Thoracic aorta (tissue), 2 donors: ENCODE data around the gene RTRAF. TPM values are rescaled to one million over a fixed set of nuclear protein-coding genes. Genes with fewer than 3 reads are reported as not detected.

Experiments
- ATAC-seq: fragments of 150-250 bp; one replicate; pipeline ENCODE4 v1.8.0; 2017; ENCODE audit warnings: low read depth; ENCODE audit not compliant: insufficient number of reproducible peaks, low FRiP score
- DNase-seq: peaks from one replicate; pipeline ENCODE4 v3.0.0-alpha.2; 2020; ENCODE audit warnings: low spot score
- H3K27ac ChIP-seq, 2 donors: fragments of 200-600 bp; sonication (generic); 1 replicate in 1 of 2; 2 replicates in 1 of 2; pipeline ENCODE4 v1.5.1; 2016; ENCODE audit warnings: mild to moderate bottlenecking in 2 of 2, moderate library complexity in 2 of 2
- H3K27me3 ChIP-seq: fragments of 200-600 bp; sonication (generic); replicated peaks from 2 replicates; pipeline ENCODE4 v1.6.0; 2016; ENCODE audit warnings: mild to moderate bottlenecking; ENCODE audit not compliant: insufficient read depth
- H3K36me3 ChIP-seq: fragments of 200-600 bp; sonication (generic); one replicate; pipeline ENCODE4 v1.5.1; 2016
- H3K4me1 ChIP-seq, 2 donors: fragments of 200-600 bp; sonication (generic); 1 replicate in 1 of 2; 2 replicates in 1 of 2; pipeline versions ENCODE4 v1.5.1 to v1.6.0; 2016; ENCODE audit warnings: low read depth in 2 of 2, mild to moderate bottlenecking in 1 of 2; ENCODE audit not compliant: control insufficient read depth in 1 of 2
- H3K4me3 ChIP-seq: fragments of 200-600 bp; sonication (generic); 2 replicates; pipeline ENCODE4 v1.5.1; 2016; ENCODE audit warnings: mild to moderate bottlenecking
- H3K9me3 ChIP-seq: fragments of 200-600 bp; sonication (generic); 2 replicates; pipeline ENCODE4 v1.5.1; 2016
- total RNA-seq, 2 donors: library from RNA; depleted of rRNA; stranded (reverse); fragments of >200 nt; gene quantifications; one replicate each; pipeline versions ENCODE4 v1.1.0 to v1.2.3, GENCODE V29; 2016
- TF ChIP-seq, protein P1 (sequence below): fragments of 200-600 bp; sonication (generic); IDR thresholded peaks from one replicate; pipeline ENCODE4 v1.5.1; 2019; ENCODE audit warnings: antibody characterized with exemption

Gene RTRAF
- total RNA-seq, 2 donors from 2014 or later = 36.9 to 44.8 TPM

GRCh38 chr14:52006361-52006760 is 17.0 kb downstream of the RTRAF start:
- TF ChIP-seq, protein P1, sequence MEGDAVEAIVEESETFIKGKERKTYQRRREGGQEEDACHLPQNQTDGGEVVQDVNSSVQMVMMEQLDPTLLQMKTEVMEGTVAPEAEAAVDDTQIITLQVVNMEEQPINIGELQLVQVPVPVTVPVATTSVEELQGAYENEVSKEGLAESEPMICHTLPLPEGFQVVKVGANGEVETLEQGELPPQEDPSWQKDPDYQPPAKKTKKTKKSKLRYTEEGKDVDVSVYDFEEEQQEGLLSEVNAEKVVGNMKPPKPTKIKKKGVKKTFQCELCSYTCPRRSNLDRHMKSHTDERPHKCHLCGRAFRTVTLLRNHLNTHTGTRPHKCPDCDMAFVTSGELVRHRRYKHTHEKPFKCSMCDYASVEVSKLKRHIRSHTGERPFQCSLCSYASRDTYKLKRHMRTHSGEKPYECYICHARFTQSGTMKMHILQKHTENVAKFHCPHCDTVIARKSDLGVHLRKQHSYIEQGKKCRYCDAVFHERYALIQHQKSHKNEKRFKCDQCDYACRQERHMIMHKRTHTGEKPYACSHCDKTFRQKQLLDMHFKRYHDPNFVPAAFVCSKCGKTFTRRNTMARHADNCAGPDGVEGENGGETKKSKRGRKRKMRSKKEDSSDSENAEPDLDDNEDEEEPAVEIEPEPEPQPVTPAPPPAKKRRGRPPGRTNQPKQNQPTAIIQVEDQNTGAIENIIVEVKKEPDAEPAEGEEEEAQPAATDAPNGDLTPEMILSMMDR = no peak
- no peak overlapping the region for H3K27ac ChIP-seq
- DNase-seq = no peak
- peaks cover 51% of the 10 kb centered on the region for H3K36me3 ChIP-seq
- no peak for ATAC-seq
- no peaks in the 10 kb centered on the region for H3K27me3 ChIP-seq
- no peaks in the 10 kb centered on the region for H3K9me3 ChIP-seq
- H3K4me3 ChIP-seq = no peak overlapping the region
- peaks cover 5 to 18% of the 10 kb centered on the region in 2 donors for H3K4me1 ChIP-seq

- Histone ChIP-seq H3K27ac (no peak overlapping the region), H3K4me3 (no peak overlapping the region), H3K9me3 (no peaks in the 10 kb centered on the region), H3K36me3 (peaks cover 44% of the 10 kb centered on the region), H3K27me3 (no peaks in the 10 kb centered on the region), H3K4me1 (peaks cover 5 to 19% of the 10 kb centered on the region in 2 donors)
- DNase-seq (no peak), ATAC-seq (no peak)
- TF ChIP-seq, protein P1 = no peak
These were observed 17.9 kb downstream of the RTRAF start for GRCh38 chr14:52007211-52007610.

GRCh38 chr14:52007637-52008036 is 18.3 kb downstream of the RTRAF start:
- H3K4me1 ChIP-seq = peaks cover 5 to 22% of the 10 kb centered on the region in 2 donors
- DNase-seq = no peak
- no peak for ATAC-seq
- no peaks in the 10 kb centered on the region for H3K9me3 ChIP-seq
- peaks cover 44% of the 10 kb centered on the region for H3K36me3 ChIP-seq
- TF ChIP-seq, protein P1 = no peak
- H3K27ac ChIP-seq = no peak overlapping the region
- no peaks in the 10 kb centered on the region for H3K27me3 ChIP-seq
- H3K4me3 ChIP-seq = no peak overlapping the region

DNA sequence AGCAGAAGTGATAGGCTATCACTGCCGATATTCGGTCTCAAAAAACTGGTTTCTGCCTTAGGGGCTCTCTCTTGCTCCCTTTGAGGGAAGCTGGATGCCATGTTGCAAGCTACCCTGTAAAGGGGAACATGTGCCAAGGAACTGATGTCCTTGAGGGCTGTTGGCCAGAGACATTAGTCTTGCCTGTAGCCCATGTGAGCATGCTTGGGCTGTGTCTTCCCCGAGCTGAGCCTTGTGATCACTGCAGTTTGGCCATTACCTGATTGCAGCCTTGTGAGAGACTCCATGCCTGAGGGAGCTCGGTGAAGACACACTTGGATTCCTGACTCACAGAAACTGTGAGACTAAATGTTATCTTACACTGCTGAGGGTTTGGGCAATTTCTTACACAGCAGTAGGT is 18.8 kb downstream of the RTRAF start:
- Histone ChIP-seq H3K4me1 (peaks cover 2 to 22% of the 10 kb centered on the region in 2 donors), H3K9me3 (no peaks in the 10 kb centered on the region), H3K27me3 (no peaks in the 10 kb centered on the region), H3K36me3 (peaks cover 44% of the 10 kb centered on the region), H3K4me3 (no peak overlapping the region), H3K27ac (no peak overlapping the region)
- ATAC-seq (no peak), DNase-seq (no peak)
- TF ChIP-seq, protein P1 = no peak

- no peak overlapping the region for H3K4me3 ChIP-seq
- TF ChIP-seq, protein P1 = no peak
- H3K36me3 ChIP-seq = peaks cover 37% of the 10 kb centered on the region
- H3K27me3 ChIP-seq = no peaks in the 10 kb centered on the region
- H3K9me3 ChIP-seq = no peaks in the 10 kb centered on the region
- H3K27ac ChIP-seq = no peak overlapping the region
- H3K4me1 ChIP-seq = peaks cover 0 to 12% of the 10 kb centered on the region in 2 donors
- DNase-seq (no peak), ATAC-seq (no peak)
These were observed 20.9 kb downstream of the RTRAF start for GRCh38 chr14:52010173-52010693.
